H1 (cell line): ENCODE measurements around the gene CLCN5. TPM values are rescaled to one million over a fixed set of nuclear protein-coding genes. Genes with fewer than 3 reads are reported as not detected.

Source experiments
- CTCF ChIA-PET: fragments of 300-600 bp; sonication (Branson Sonifier 250); formaldehyde crosslinking; loops from one replicate; lab custom pipeline; 2021; ENCODE audit not compliant: partially characterized antibody; lab: Charles Lee
- POLR2A ChIA-PET: fragments of 300-600 bp; sonication (Branson Sonifier 250); formaldehyde crosslinking; loops from one replicate; lab custom pipeline; 2021; ENCODE audit warnings: inconsistent platforms; ENCODE audit not compliant: partially characterized antibody; lab: Charles Lee
- DNase-seq, 2 experiments: peaks; one replicate each; pipeline versions ENCODE4 v3.0.0 to v3.0.0-alpha.2; 2010 to 2022; ENCODE audit warnings: low spot score in 2 of 2, low read depth in 1 of 2, mixed read lengths in 1 of 2
- FAIRE-seq: peaks from 2 replicates; lab custom pipeline; 2011; peaks lifted over from hg19 to GRCh38; lab: Jason Lieb, UNC
- H2AFZ ChIP-seq: 2 replicates; pipeline ENCODE4 v1.8.1; 2012; ENCODE audit warnings: low read length, inconsistent platforms
- H2AK5ac ChIP-seq: 2 replicates; pipeline ENCODE4 v1.6.1; 2013; ENCODE audit warnings: low read depth, low read length
- H2BK120ac ChIP-seq: replicated peaks from 2 replicates; pipeline ENCODE3; 2013; ENCODE audit warnings: low read depth, low read length, inconsistent platforms
- H2BK12ac ChIP-seq: 2 replicates; pipeline ENCODE4 v1.6.1; 2013; ENCODE audit warnings: low read depth, low read length
- H2BK15ac ChIP-seq: 2 replicates; pipeline ENCODE4 v1.6.1; 2013; ENCODE audit warnings: low read length
- H2BK20ac ChIP-seq: 2 replicates; pipeline ENCODE4 v1.6.1; 2013; ENCODE audit warnings: low read length
- H2BK5ac ChIP-seq: 2 replicates; pipeline ENCODE4 v1.6.1; 2013; ENCODE audit warnings: low read depth, low read length
- H3K14ac ChIP-seq: 2 replicates; pipeline ENCODE4 v1.6.1; 2013; ENCODE audit warnings: inconsistent platforms; ENCODE audit not compliant: insufficient read length
- H3K18ac ChIP-seq: 2 replicates; pipeline ENCODE4 v1.6.1; 2013; ENCODE audit warnings: low read length; ENCODE audit errors: extremely low read depth
- H3K23ac ChIP-seq: 2 replicates; pipeline ENCODE4 v1.6.1; 2013; ENCODE audit warnings: inconsistent platforms; ENCODE audit not compliant: insufficient read length
- H3K23me2 ChIP-seq: 2 replicates; pipeline ENCODE4 v1.6.1; 2013; ENCODE audit warnings: low read depth, low read length
- H3K27ac ChIP-seq: 2 replicates; pipeline ENCODE4 v1.6.1; 2011; ENCODE audit warnings: low read depth, low read length, inconsistent platforms
- H3K27me3 ChIP-seq, 4 experiments: replicated peaks in 1 of 4; 1 replicate in 1 of 4; 2 replicates in 3 of 4; pipeline versions ENCODE4 v1.6.1 to v1.8.1; 2011 to 2013; ENCODE audit warnings: low read length in 3 of 4, mild to moderate bottlenecking in 3 of 4, inconsistent platforms in 2 of 4, mixed read lengths in 2 of 4, moderate library complexity in 1 of 4; ENCODE audit not compliant: control insufficient read depth in 3 of 4, insufficient read depth in 3 of 4; ENCODE audit errors: extremely low read depth in 1 of 4
- H3K36me3 ChIP-seq, 4 experiments: 2 replicates each; pipeline versions ENCODE4 v1.6.1 to v1.8.1; 2011 to 2013; ENCODE audit warnings: mild to moderate bottlenecking in 4 of 4, low read length in 3 of 4, moderate library complexity in 2 of 4, control low read depth in 1 of 4, inconsistent platforms in 1 of 4; ENCODE audit not compliant: insufficient read depth in 4 of 4, control insufficient read depth in 2 of 4
- H3K4ac ChIP-seq: replicated peaks from 2 replicates; pipeline ENCODE3; 2013; ENCODE audit warnings: low read length, low read depth, mixed read lengths, inconsistent platforms; ENCODE audit not compliant: insufficient read length
- H3K4me1 ChIP-seq, 4 experiments: replicated peaks in 1 of 4; 1 replicate in 1 of 4; 2 replicates in 3 of 4; pipeline versions ENCODE4 v1.6.1 to v1.8.1; 2011 to 2013; ENCODE audit warnings: low read length in 3 of 4, inconsistent platforms in 2 of 4, mixed read lengths in 1 of 4; ENCODE audit not compliant: insufficient read depth in 4 of 4, control insufficient read depth in 3 of 4
- H3K4me2 ChIP-seq, 2 experiments: 2 replicates each; pipeline versions ENCODE4 v1.6.1 to v1.8.1; 2011 to 2013; ENCODE audit warnings: low read depth in 2 of 2, low read length in 2 of 2, control low read depth in 1 of 2, inconsistent platforms in 1 of 2, mild to moderate bottlenecking in 1 of 2; ENCODE audit not compliant: insufficient read depth in 1 of 2
- H3K4me3 ChIP-seq, 4 experiments: fragments of 200-600, 300-600 bp in 1 of 4; sonication (generic), shearing (Covaris generic), sonication (Bioruptor Twin) in 1 of 4; 2 replicates each; pipeline versions ENCODE4 v1.5.1 to v1.8.1; 2011 to 2016; ENCODE audit warnings: low read length in 4 of 4, low read depth in 3 of 4, control low read depth in 2 of 4, inconsistent platforms in 2 of 4, mild to moderate bottlenecking in 2 of 4, mixed read lengths in 1 of 4, moderate library complexity in 1 of 4; ENCODE audit not compliant: insufficient read depth in 2 of 4; ENCODE audit errors: extremely low read depth in 1 of 4
- H3K56ac ChIP-seq: replicated peaks from 2 replicates; pipeline ENCODE3; 2013; ENCODE audit warnings: low read depth, mild to moderate bottlenecking, mixed read lengths, low read length, inconsistent platforms; ENCODE audit not compliant: insufficient read length
- H3K79me1 ChIP-seq: 2 replicates; pipeline ENCODE4 v1.6.1; 2013; ENCODE audit warnings: low read depth, low read length, control low read depth
- H3K79me2 ChIP-seq, 2 experiments: 2 replicates each; pipeline versions ENCODE4 v1.6.1 to v1.8.1; 2012 to 2013; ENCODE audit warnings: low read length in 2 of 2, mild to moderate bottlenecking in 2 of 2, inconsistent platforms in 1 of 2; ENCODE audit not compliant: insufficient read depth in 2 of 2, control insufficient read depth in 1 of 2
- H3K9ac ChIP-seq, 4 experiments: replicated peaks in 1 of 4; 1 replicate in 1 of 4; 2 replicates in 3 of 4; pipeline versions ENCODE4 v1.6.1 to v1.8.1; 2011 to 2013; ENCODE audit warnings: low read depth in 3 of 4, low read length in 3 of 4, control low read depth in 2 of 4, mild to moderate bottlenecking in 2 of 4, moderate library complexity in 2 of 4, inconsistent platforms in 1 of 4; ENCODE audit errors: extremely low read depth in 1 of 4
- H3K9me3 ChIP-seq, 2 experiments: 2 replicates each; pipeline versions ENCODE4 v1.6.1 to v1.8.1; 2012 to 2013; ENCODE audit warnings: mild to moderate bottlenecking in 2 of 2, moderate library complexity in 2 of 2, control low read depth in 1 of 2, inconsistent platforms in 1 of 2, low read depth in 1 of 2, low read length in 1 of 2, mixed read lengths in 1 of 2; ENCODE audit not compliant: insufficient read depth in 2 of 2
- H4K20me1 ChIP-seq, 2 experiments: replicated peaks in 1 of 2; 2 replicates each; pipeline versions ENCODE3 to v1.8.1; 2011 to 2013; ENCODE audit warnings: inconsistent platforms in 2 of 2, low read length in 2 of 2, mild to moderate bottlenecking in 1 of 2; ENCODE audit not compliant: insufficient read depth in 2 of 2, control insufficient read depth in 1 of 2
- H4K5ac ChIP-seq: 2 replicates; pipeline ENCODE4 v1.6.1; 2013; ENCODE audit warnings: low read length, low read depth, mixed read lengths, inconsistent platforms; ENCODE audit not compliant: insufficient read length
- H4K8ac ChIP-seq: 2 replicates; pipeline ENCODE4 v1.8.0; 2013; ENCODE audit warnings: mild to moderate bottlenecking, moderate library complexity, low read length, inconsistent platforms; ENCODE audit not compliant: insufficient read depth; ENCODE audit errors: extremely low read depth
- H4K91ac ChIP-seq: replicated peaks from 2 replicates; pipeline ENCODE3; 2013; ENCODE audit warnings: low read length, mixed read lengths, inconsistent platforms; ENCODE audit not compliant: insufficient read length
- CHD2 ChIP-seq: IDR thresholded peaks from 2 replicates; pipeline ENCODE4 v1.6.1; 2012; ENCODE audit warnings: low read length, improper control_type of control experiment
- CTBP2 ChIP-seq: IDR thresholded peaks from 2 replicates; pipeline ENCODE4 v1.7.0; 2011; ENCODE audit warnings: borderline replicate concordance, mild to moderate bottlenecking, moderate library complexity, mixed read lengths, low read length; ENCODE audit not compliant: insufficient read depth, insufficient read length
- EGR1 ChIP-seq: IDR thresholded peaks from 2 replicates; pipeline ENCODE4 v1.6.1; 2011; ENCODE audit warnings: low read depth, low read length, borderline replicate concordance
- GTF2F1 ChIP-seq: IDR thresholded peaks from 2 replicates; pipeline ENCODE4 v1.6.1; 2012; ENCODE audit warnings: low read depth, low read length, improper control_type of control experiment, borderline replicate concordance
- KDM4A ChIP-seq: IDR thresholded peaks from one replicate; pipeline ENCODE4 v1.7.1; 2012; ENCODE audit warnings: low read depth, mild to moderate bottlenecking, moderate library complexity, low read length, inconsistent platforms; ENCODE audit not compliant: severe bottlenecking
- NANOG ChIP-seq: IDR thresholded peaks from 2 replicates; pipeline ENCODE4 v1.6.1; 2011; ENCODE audit warnings: low read length, low read depth, mild to moderate bottlenecking, inconsistent platforms; ENCODE audit not compliant: insufficient read depth, poor library complexity, severe bottlenecking
- POLR2AphosphoS5 ChIP-seq: IDR thresholded peaks from 2 replicates; pipeline ENCODE4 v1.6.1; 2011; ENCODE audit warnings: low read depth, low read length
- POU5F1 ChIP-seq: IDR thresholded peaks from 2 replicates; pipeline ENCODE4 v1.6.1; 2011; ENCODE audit warnings: low read depth, mild to moderate bottlenecking, low read length, moderate library complexity
- RXRA ChIP-seq: IDR thresholded peaks from 2 replicates; pipeline ENCODE4 v1.6.1; 2011; ENCODE audit warnings: low read depth, mild to moderate bottlenecking, low read length, moderate library complexity; ENCODE audit not compliant: insufficient read depth
- SRF ChIP-seq: IDR thresholded peaks from 2 replicates; pipeline ENCODE4 v1.6.1; 2011; ENCODE audit warnings: mild to moderate bottlenecking, low read depth, low read length, moderate library complexity
- WGBS, 2 experiments: shearing (Covaris generic) in 1 of 2; methylation state at CpG; one replicate each; pipeline versions ENCODE4 v1.1.6 to v1.1.7; 2013 to 2015; ENCODE audit warnings: low lambda C conversion rate in 2 of 2, mixed read lengths in 2 of 2, inconsistent platforms in 1 of 2, low coverage in 1 of 2, missing lambda C conversion rate in 1 of 2; ENCODE audit not compliant: insufficient replicate concordance in 2 of 2, insufficient coverage in 1 of 2, insufficient read length in 1 of 2; ENCODE audit errors: extremely low coverage in 1 of 2, missing lambda C conversion rate in 1 of 2; 5-methylcytosine and 5-hydroxymethylcytosine counted together
- polyA plus RNA-seq, 7 experiments: library from polyadenylated mRNA; depleted of rRNA in 3 of 7; stranded (reverse) in 5 of 7; unstranded in 2 of 7; fragments of >200 nt in 5 of 7; fragments of 200-250 nt in 2 of 7; gene quantifications; 1 replicate in 5 of 7; 2 replicates in 1 of 7; 4 replicates in 1 of 7; pipeline versions ENCODE4 v1.2.1 to v1.2.3, GENCODE V29; 2011 to 2013; ENCODE audit warnings: missing spikeins in 2 of 7, mixed read lengths in 2 of 7
- total RNA-seq: library from RNA; stranded (reverse); fragmentation: NEBNext Ultra II Directional; extraction: Animal tissue kit (Norgen Biotek cat#: 25700); gene quantifications from 2 replicates; pipeline ENCODE4 v1.2.1, GENCODE V29; 2021
- TF ChIP-seq, protein P1 (sequence below): IDR thresholded peaks from 2 replicates; pipeline ENCODE4 v1.6.1; 2012; ENCODE audit warnings: low read length, inconsistent platforms
- TF ChIP-seq, protein P2 (sequence below): IDR thresholded peaks from 2 replicates; pipeline ENCODE4 v1.6.1; 2011; ENCODE audit warnings: low read depth, mild to moderate bottlenecking, low read length; ENCODE audit not compliant: insufficient read depth

Gene CLCN5
- total and polyA plus RNA-seq, 2 of the 8 experiments (the other 6 are each of a cell fraction or from before 2014, with no cell fraction given): 4.2 to 9.7 TPM

DNA sequence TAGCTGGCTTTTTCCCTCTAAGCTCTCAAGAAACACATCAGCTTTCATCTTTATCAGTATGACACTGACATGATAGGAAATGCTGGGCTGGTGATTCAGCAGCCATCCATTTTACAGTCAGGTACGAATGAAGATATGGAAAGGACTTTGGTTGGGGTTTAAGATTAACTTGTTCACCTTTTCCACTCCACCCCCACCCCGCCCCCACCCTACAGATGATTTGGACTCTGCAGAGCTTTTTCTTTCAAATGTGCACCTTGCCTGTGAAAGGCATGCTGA, 145.8 kb downstream of the CLCN5 start:
- no peak overlapping the region for H2AK5ac ChIP-seq
- H3K27ac ChIP-seq: peak overlapping the region; percentile 42; the same call in 1 of the 2 replicates
- H3K4me2 ChIP-seq: peak overlapping the region; percentile 62 to 72; a peak in 2 of 4 replicates
- no peak overlapping the region for H3K23ac ChIP-seq
- H3K23me2 ChIP-seq: no peaks in the 10 kb centered on the region
- H2BK5ac ChIP-seq: no peak overlapping the region
- no peaks in the 10 kb centered on the region; a peak in 1 of 8 replicates for H3K36me3 ChIP-seq
- no peaks in the 10 kb centered on the region for H3K79me1 ChIP-seq
- H3K9ac ChIP-seq: no peak overlapping the region
- H3K4ac ChIP-seq: no peak overlapping the region
- H2BK20ac ChIP-seq: no peak overlapping the region
- no peak overlapping the region for H4K8ac ChIP-seq
- no peaks in the 10 kb centered on the region for H3K27me3 ChIP-seq
- no peak overlapping the region for H4K91ac ChIP-seq
- POLR2A ChIA-PET: no interaction called here
- H4K5ac ChIP-seq: no peak overlapping the region
- no peak overlapping the region for H2BK15ac ChIP-seq
- CTCF ChIA-PET: interaction anchor here (0.9 to 1.5 kb wide), 2 partner anchors 33 to 146 kb away, joined by 3 to 4 read pairs; partner anchors contain the start of gene CLCN5
- FAIRE-seq (no peak), DNase-seq (no peak)
- H3K79me2 ChIP-seq: no peaks in the 10 kb centered on the region
- no peak overlapping the region for H3K18ac ChIP-seq
- H4K20me1 ChIP-seq: no peaks in the 10 kb centered on the region
- no peaks in the 10 kb centered on the region for H3K9me3 ChIP-seq
- no peak overlapping the region for H3K14ac ChIP-seq
- H3K56ac ChIP-seq: no peak overlapping the region
- no peak overlapping the region for H2BK120ac ChIP-seq
- H3K4me3 ChIP-seq: peak overlapping the region in 1 of 4 experiments; percentile 55; a peak in 2 of 8 replicates
- H2BK12ac ChIP-seq: no peak overlapping the region
- WGBS, 2 experiments: 80% methylated on average over 1 of the region's 2 CpGs; no CpG with 5 or more reads in 1 of the 2 experiments
- no peak overlapping the region for H2AFZ ChIP-seq
- peaks cover 0 to 5% (median 3%) of the 10 kb centered on the region in 4 experiments; a peak in 3 of 7 replicates for H3K4me1 ChIP-seq
- TF ChIP-seq RXRA (no peak), NANOG (no peak), POU5F1 (no peak), CTBP2 (no peak), CHD2 (no peak), EGR1 (no peak), POLR2AphosphoS5 (no peak), GTF2F1 (no peak), SRF (no peak), KDM4A (no peak)
- TF ChIP-seq, protein P1, sequence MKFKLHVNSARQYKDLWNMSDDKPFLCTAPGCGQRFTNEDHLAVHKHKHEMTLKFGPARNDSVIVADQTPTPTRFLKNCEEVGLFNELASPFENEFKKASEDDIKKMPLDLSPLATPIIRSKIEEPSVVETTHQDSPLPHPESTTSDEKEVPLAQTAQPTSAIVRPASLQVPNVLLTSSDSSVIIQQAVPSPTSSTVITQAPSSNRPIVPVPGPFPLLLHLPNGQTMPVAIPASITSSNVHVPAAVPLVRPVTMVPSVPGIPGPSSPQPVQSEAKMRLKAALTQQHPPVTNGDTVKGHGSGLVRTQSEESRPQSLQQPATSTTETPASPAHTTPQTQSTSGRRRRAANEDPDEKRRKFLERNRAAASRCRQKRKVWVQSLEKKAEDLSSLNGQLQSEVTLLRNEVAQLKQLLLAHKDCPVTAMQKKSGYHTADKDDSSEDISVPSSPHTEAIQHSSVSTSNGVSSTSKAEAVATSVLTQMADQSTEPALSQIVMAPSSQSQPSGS: no peak
- TF ChIP-seq, protein P2, sequence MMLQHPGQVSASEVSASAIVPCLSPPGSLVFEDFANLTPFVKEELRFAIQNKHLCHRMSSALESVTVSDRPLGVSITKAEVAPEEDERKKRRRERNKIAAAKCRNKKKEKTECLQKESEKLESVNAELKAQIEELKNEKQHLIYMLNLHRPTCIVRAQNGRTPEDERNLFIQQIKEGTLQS: no peak
